Measurements from ENCODE around the gene SNAP29. TPM values are rescaled to one million over a fixed set of nuclear protein-coding genes. Genes with fewer than 3 reads are reported as not detected.
A peak's percentile ranks its signal among the peaks of the same experiment; 100 is the strongest.

SNAP29 gene
- total RNA-seq, 6 donors from 2014 or later = 10.2 to 28.3 (median 19.8) TPM

DNA sequence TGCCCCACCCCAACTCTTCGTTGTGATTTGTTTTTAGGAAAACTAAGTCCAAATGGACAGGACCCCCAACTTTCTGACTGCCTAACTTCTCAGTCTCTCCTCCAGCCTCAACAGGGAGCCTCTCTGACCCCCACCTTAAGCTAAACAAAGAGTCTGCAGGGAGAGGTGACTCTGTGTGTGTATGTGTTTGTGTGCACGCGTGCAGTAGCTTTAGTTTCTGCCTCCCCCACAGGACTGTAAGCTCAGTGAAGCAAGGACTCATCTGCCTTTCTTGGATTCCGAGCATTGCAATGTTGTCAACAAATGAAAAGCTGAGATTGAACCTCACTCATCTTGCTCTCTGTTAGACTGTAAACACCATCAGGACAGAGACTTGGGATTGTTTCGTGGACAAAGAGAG, 7.9 kb downstream of the SNAP29 start:
- ATAC-seq (ENCODE audit: low FRiP score in 2 of 2) (no peak), DNase-seq (no peak)
- peak overlapping the region; percentile 81 to 88 (median 86) for H3K27ac ChIP-seq
- 82 to 87% methylated on average over 5 of the region's 5 CpGs for WGBS, 2 donors
- no peak for TF ChIP-seq POLR2AphosphoS5 (IDR thresholded peaks at IDR 0.05)
- TF ChIP-seq POLR2A (IDR thresholded peaks at IDR 0.05) = no peak
- TF ChIP-seq EP300 (IDR thresholded peaks at IDR 0.05) = no peak
- TF ChIP-seq, protein P1, sequence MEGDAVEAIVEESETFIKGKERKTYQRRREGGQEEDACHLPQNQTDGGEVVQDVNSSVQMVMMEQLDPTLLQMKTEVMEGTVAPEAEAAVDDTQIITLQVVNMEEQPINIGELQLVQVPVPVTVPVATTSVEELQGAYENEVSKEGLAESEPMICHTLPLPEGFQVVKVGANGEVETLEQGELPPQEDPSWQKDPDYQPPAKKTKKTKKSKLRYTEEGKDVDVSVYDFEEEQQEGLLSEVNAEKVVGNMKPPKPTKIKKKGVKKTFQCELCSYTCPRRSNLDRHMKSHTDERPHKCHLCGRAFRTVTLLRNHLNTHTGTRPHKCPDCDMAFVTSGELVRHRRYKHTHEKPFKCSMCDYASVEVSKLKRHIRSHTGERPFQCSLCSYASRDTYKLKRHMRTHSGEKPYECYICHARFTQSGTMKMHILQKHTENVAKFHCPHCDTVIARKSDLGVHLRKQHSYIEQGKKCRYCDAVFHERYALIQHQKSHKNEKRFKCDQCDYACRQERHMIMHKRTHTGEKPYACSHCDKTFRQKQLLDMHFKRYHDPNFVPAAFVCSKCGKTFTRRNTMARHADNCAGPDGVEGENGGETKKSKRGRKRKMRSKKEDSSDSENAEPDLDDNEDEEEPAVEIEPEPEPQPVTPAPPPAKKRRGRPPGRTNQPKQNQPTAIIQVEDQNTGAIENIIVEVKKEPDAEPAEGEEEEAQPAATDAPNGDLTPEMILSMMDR (IDR thresholded peaks at IDR 0.05) = no peak
- H3K36me3 ChIP-seq = peaks cover 4 to 28% (median 12%) of the 10 kb centered on the region in 4 donors
- no peaks in the 10 kb centered on the region for H3K9me3 ChIP-seq
- H3K27me3 ChIP-seq = no peaks in the 10 kb centered on the region
- peak overlapping the region in 1 of 4 donors; percentile 23 for H3K4me3 ChIP-seq
- H3K4me1 ChIP-seq = peaks cover 28 to 62% (median 36%) of the 10 kb centered on the region in 4 donors

DNA sequence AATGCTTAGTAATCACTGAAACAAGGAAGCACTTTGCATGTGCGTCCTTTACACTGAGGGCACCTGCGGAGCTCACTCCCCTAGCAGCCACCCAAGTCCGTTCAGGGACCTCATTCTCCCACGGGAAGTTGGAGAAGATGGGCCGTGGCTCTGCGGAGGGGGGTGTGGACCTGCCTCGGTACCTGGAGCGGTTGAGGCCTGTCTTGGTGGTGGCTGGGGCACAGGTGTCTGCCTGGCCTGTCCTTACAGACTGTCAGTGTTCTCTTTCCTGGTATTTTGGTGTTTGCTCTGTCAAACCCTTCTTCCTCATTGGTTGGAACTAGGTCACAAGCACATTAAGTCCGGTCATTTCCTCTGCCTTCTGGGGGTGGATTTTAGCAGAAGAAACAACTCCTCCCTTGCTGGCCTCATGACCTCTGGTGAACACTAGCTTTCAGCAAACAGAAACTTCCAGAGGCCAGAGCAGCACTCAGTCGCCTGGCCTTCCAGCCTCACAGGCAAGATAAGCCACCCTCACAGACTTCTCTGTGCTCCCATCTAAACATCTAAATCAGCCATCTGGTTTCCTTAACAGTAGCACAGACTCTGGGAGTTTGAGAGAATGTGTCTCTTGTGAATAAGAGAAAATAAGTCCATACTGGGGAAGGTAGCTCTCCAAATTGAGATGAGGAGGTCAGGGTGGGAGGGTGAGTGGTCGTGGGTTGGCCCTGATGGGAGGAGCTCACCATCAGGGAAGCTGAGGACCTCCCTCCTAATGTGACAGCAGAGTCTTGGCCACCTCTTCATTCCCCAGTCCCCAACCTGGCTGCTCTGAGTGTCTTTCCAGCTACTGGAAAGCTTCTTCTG, 8.6 kb downstream of the SNAP29 start:
- peak overlapping the region in 1 of 4 donors; percentile 23 for H3K4me3 ChIP-seq
- no peaks in the 10 kb centered on the region for H3K9me3 ChIP-seq
- peak in 1 of 2 donors; percentile 71 for TF ChIP-seq POLR2AphosphoS5 (IDR thresholded peaks at IDR 0.05)
- TF ChIP-seq EP300 (IDR thresholded peaks at IDR 0.05) = no peak
- peak in 1 of 4 donors; percentile 53 for TF ChIP-seq POLR2A (IDR thresholded peaks at IDR 0.05)
- peaks cover 28 to 55% (median 33%) of the 10 kb centered on the region in 4 donors for H3K4me1 ChIP-seq
- DNase-seq (peak in 1 of 2 donors; percentile 71), ATAC-seq (ENCODE audit: low FRiP score in 2 of 2) (peak; percentile 65 to 77)
- 30 to 38% methylated on average over 9 to 11 of the region's 11 CpGs for WGBS, 2 donors
- peaks cover 4 to 34% (median 14%) of the 10 kb centered on the region in 4 donors for H3K36me3 ChIP-seq
- no peaks in the 10 kb centered on the region for H3K27me3 ChIP-seq
- H3K27ac ChIP-seq = peak overlapping the region; percentile 81 to 88 (median 86)

DNA sequence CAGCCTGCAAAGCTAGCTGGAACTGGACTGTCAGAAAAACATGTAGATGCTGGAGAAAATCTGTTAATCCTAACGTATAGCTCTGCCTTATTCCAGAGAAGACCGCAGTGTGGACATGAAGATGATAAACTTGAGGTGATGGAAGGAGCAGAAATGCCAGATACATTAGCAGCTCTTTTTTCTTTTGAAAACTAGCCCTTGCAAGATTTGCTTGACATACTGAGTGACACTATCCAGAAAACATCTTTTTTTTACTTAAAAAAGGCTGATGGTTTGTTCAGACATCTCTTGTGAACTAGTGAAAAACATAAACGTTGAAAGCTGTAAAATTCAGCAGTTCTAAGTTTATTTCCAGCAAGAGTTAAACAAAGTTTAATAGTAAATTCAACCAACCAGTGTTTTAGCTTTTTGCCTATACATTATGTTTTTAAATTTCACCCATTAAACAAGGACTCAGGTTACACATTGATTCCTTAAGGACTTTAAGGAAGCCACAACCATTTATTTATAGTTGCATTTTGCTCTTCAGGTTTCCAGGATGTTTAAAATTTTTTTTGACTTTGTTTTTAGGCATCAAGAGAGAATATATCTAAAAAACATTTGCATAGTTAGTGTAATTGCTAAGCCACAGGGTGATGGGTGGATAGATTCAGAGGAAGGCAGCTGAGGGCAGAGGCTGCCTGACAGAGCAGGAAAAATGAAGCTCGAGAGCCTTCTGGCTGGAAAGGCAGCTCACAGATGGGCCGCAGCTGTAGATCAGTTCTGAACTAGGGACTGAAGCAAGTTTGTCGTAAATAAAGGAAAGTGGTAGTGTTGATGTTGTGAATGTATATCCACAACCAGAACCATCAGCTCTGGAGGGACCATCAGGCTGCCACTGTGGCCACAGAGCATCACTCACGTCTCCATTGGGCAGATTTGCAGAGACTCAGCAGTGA, 9.5 kb downstream of the SNAP29 start:
- ATAC-seq (ENCODE audit: low FRiP score in 2 of 2) (no peak), DNase-seq (no peak)
- peaks cover 4 to 36% (median 17%) of the 10 kb centered on the region in 4 donors for H3K36me3 ChIP-seq
- peak overlapping the region; percentile 81 to 88 (median 86) for H3K27ac ChIP-seq
- no peaks in the 10 kb centered on the region for H3K9me3 ChIP-seq
- H3K4me3 ChIP-seq = no peak overlapping the region
- 69 to 75% methylated on average over 7 of the region's 7 CpGs for WGBS, 2 donors
- H3K27me3 ChIP-seq = no peaks in the 10 kb centered on the region
- TF ChIP-seq EP300 (IDR thresholded peaks at IDR 0.05) (no peak), POLR2AphosphoS5 (IDR thresholded peaks at IDR 0.05) (no peak), POLR2A (IDR thresholded peaks at IDR 0.05) (no peak)
- TF ChIP-seq, protein P1 (IDR thresholded peaks at IDR 0.05) = no peak
- H3K4me1 ChIP-seq = peaks cover 28 to 46% (median 31%) of the 10 kb centered on the region in 4 donors

DNA sequence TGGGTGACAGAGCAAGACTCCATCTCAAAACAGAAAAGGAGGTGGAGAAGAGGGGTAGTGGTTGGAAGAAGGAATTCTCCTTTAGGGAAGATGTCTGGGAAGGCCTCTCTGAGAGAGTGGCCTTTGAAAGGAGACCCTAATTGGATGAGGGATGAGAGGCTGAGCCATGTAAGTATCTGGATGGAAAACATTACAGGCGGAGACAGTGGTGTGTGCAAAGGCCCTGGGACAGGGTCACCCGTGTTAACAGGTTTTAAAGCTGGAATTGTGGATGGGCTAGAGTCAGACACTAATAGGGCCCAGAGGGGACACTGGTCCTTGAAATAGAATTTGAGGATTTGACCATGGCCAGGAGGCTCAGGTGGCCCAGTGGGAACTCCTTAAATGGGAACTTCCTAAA, 10.4 kb downstream of the SNAP29 start:
- Histone ChIP-seq H3K27me3 (no peaks in the 10 kb centered on the region), H3K4me3 (no peak overlapping the region), H3K27ac (peak overlapping the region in 1 of 4 donors; percentile 88), H3K36me3 (peaks cover 4 to 39% (median 21%) of the 10 kb centered on the region in 4 donors), H3K4me1 (peaks cover 28 to 42% (median 31%) of the 10 kb centered on the region in 4 donors), H3K9me3 (no peaks in the 10 kb centered on the region)
- WGBS, 2 donors = 93 to 100% methylated on average over 2 of the region's 2 CpGs
- no peak for TF ChIP-seq EP300 (IDR thresholded peaks at IDR 0.05)
- TF ChIP-seq, protein P1 (IDR thresholded peaks at IDR 0.05) = no peak
- no peak for TF ChIP-seq POLR2A (IDR thresholded peaks at IDR 0.05)
- no peak for TF ChIP-seq POLR2AphosphoS5 (IDR thresholded peaks at IDR 0.05)
- DNase-seq (no peak), ATAC-seq (ENCODE audit: low FRiP score in 2 of 2) (no peak)
